Endothelial cell of umbilical vein (primary cell): ENCODE data around the gene MAP1LC3C. TPM values are rescaled to one million over a fixed set of nuclear protein-coding genes. Genes with fewer than 3 reads are reported as not detected.

Experiments
- BruUV-seq: library from RNA; stranded (reverse); fragments of 400-500 nt; replicated peaks from 2 replicates; lab custom pipeline; 2021; lab: Mats Ljungman, UMichigan
- CTCF ChIA-PET: fragments of 300-600, 350-600 bp; sonication (Branson Sonifier 250); formaldehyde crosslinking; loops from one replicate; lab custom pipeline; 2021; ENCODE audit warnings: antibody characterized with exemption, inconsistent platforms; lab: Charles Lee
- POLR2A ChIA-PET: fragments of 300-600, 350-600 bp; sonication (Branson Sonifier 250); formaldehyde crosslinking; loops from one replicate; lab custom pipeline; 2021; ENCODE audit warnings: antibody characterized with exemption, inconsistent platforms; lab: Charles Lee
- DNase-seq: peaks from one replicate; pipeline ENCODE4 v3.0.0-alpha.2; 2011; ENCODE audit warnings: low read depth, low spot score
- FAIRE-seq: peaks from 2 replicates; lab custom pipeline; 2011; peaks lifted over from hg19 to GRCh38; lab: Jason Lieb, UNC
- H2AFZ ChIP-seq: 2 replicates; pipeline ENCODE4 v1.6.0; 2012; ENCODE audit warnings: low read depth, low read length, control low read depth, inconsistent platforms
- H3K27ac ChIP-seq: 2 replicates; pipeline ENCODE4 v1.5.1; 2011; ENCODE audit warnings: low read depth, mild to moderate bottlenecking, control low read depth, low read length, moderate library complexity; ENCODE audit not compliant: insufficient read depth
- H3K27me3 ChIP-seq, 2 experiments: 2 replicates each; pipeline versions ENCODE4 v1.6.0 to v1.6.1; 2011; ENCODE audit warnings: low read length in 2 of 2, mixed read lengths in 1 of 2; ENCODE audit not compliant: control insufficient read depth in 2 of 2, insufficient read depth in 2 of 2
- H3K36me3 ChIP-seq, 2 experiments: 2 replicates in 1 of 2; 3 replicates in 1 of 2; pipeline ENCODE4 v1.5.1; 2011; ENCODE audit warnings: low read length in 2 of 2, mild to moderate bottlenecking in 1 of 2, moderate library complexity in 1 of 2; ENCODE audit not compliant: control insufficient read depth in 2 of 2, insufficient read depth in 2 of 2; ENCODE audit errors: extremely low read depth in 1 of 2
- H3K4me1 ChIP-seq: 3 replicates; pipeline ENCODE4 v1.5.1; 2011; ENCODE audit warnings: mild to moderate bottlenecking, low read length; ENCODE audit not compliant: control insufficient read depth, insufficient read depth; ENCODE audit errors: extremely low read depth
- H3K4me2 ChIP-seq: 2 replicates; pipeline ENCODE4 v1.6.1; 2011; ENCODE audit warnings: low read length, control low read depth, mixed read lengths; ENCODE audit not compliant: insufficient read depth
- H3K4me3 ChIP-seq, 3 experiments: fragments of 200-600 bp in 1 of 3; sonication (generic), shearing (Covaris generic) in 1 of 3; replicated peaks in 1 of 3; 2 replicates each; pipeline ENCODE4 v1.5.1; 2011 to 2016; ENCODE audit warnings: control low read depth in 3 of 3, low read length in 3 of 3, mild to moderate bottlenecking in 2 of 3, inconsistent platforms in 1 of 3, low read depth in 1 of 3, moderate library complexity in 1 of 3; ENCODE audit not compliant: insufficient read depth in 1 of 3
- H3K79me2 ChIP-seq: 2 replicates; pipeline ENCODE4 v1.6.0; 2012; ENCODE audit warnings: low read length, inconsistent platforms; ENCODE audit not compliant: control insufficient read depth, insufficient read depth
- H3K9ac ChIP-seq: replicated peaks from 2 replicates; pipeline ENCODE3; 2011; ENCODE audit warnings: low read length, control low read depth; ENCODE audit not compliant: insufficient read depth; ENCODE audit errors: extremely low read depth
- H3K9me1 ChIP-seq: replicated peaks from 3 replicates; pipeline ENCODE4 v1.6.0; 2011; ENCODE audit warnings: mild to moderate bottlenecking, low read length; ENCODE audit not compliant: control insufficient read depth, insufficient read depth; ENCODE audit errors: extremely low read depth
- H3K9me3 ChIP-seq: replicated peaks from 2 replicates; pipeline ENCODE4 v1.5.1; 2012; ENCODE audit warnings: low read length, inconsistent platforms; ENCODE audit not compliant: control insufficient read depth, insufficient read depth
- H4K20me1 ChIP-seq: replicated peaks from 2 replicates; pipeline ENCODE3; 2011; ENCODE audit warnings: mild to moderate bottlenecking, low read length; ENCODE audit not compliant: control insufficient read depth, insufficient read depth; ENCODE audit errors: extremely low read depth
- EZH2 ChIP-seq: IDR thresholded peaks from 2 replicates; pipeline ENCODE4 v1.6.1; 2012; ENCODE audit warnings: borderline replicate concordance, low read depth, mild to moderate bottlenecking, moderate library complexity, low read length, inconsistent platforms; ENCODE audit not compliant: severe bottlenecking
- FOS ChIP-seq: IDR thresholded peaks from 2 replicates; pipeline ENCODE4 v1.6.1; 2011; ENCODE audit warnings: mild to moderate bottlenecking, low read length, moderate library complexity, borderline replicate concordance; ENCODE audit not compliant: insufficient read depth
- GATA2 ChIP-seq: IDR thresholded peaks from 2 replicates; pipeline ENCODE4 v1.7.0; 2011; ENCODE audit warnings: low read depth, mild to moderate bottlenecking, moderate library complexity, mixed read lengths, low read length; ENCODE audit not compliant: insufficient read length, insufficient read depth
- JUN ChIP-seq: IDR thresholded peaks from 2 replicates; pipeline ENCODE4 v1.6.1; 2011; ENCODE audit warnings: borderline replicate concordance, low read depth; ENCODE audit not compliant: insufficient read length, insufficient read depth
- MYC ChIP-seq: IDR thresholded peaks from one replicate; pipeline ENCODE4 v1.6.1; 2011; ENCODE audit warnings: mild to moderate bottlenecking, low read depth, low read length
- POLR2A ChIP-seq: IDR thresholded peaks from 2 replicates; pipeline ENCODE4 v1.6.1; 2012; ENCODE audit warnings: low read depth, mild to moderate bottlenecking, control low read depth, low read length
- POLR2AphosphoS5 ChIP-seq: IDR thresholded peaks from 2 replicates; pipeline ENCODE4 v1.6.1; 2012; ENCODE audit warnings: low read depth, mild to moderate bottlenecking, control low read depth, low read length, moderate library complexity; ENCODE audit not compliant: insufficient read depth
- dilution Hi-C: fragments of 300-500 bp; cut with MboI; formaldehyde crosslinking; loops from one replicate; pipeline ENCODE4 v1.15.0; 2019; ENCODE audit warnings: low sequenced_read_pairs; ENCODE audit not compliant: extremely low pct_ligation_motif_present
- intact Hi-C: fragments of 100-400 bp; cut with micrococcal nuclease; formaldehyde crosslinking; loops from one replicate; pipeline ENCODE4 v1.10.0; 2022
- polyA plus RNA-seq, 4 experiments: library from polyadenylated mRNA; depleted of rRNA in 3 of 4; stranded (reverse) in 3 of 4; unstranded in 1 of 4; fragments of >200 nt; gene quantifications; 2 replicates each; pipeline versions ENCODE4 v1.2.1 to v1.2.3, GENCODE V29; 2011 to 2012; ENCODE audit warnings: missing spikeins in 1 of 4
- total RNA-seq: library from RNA; stranded (reverse); gene quantifications from 2 replicates; pipeline ENCODE4 v1.2.3, GENCODE V29; 2021
- TF ChIP-seq, protein P1 (sequence below), 2 donors: IDR thresholded peaks; 1 replicate in 1 of 2; 2 replicates in 1 of 2; pipeline ENCODE4 v1.5.1; 2011; ENCODE audit warnings: low read length in 2 of 2, mild to moderate bottlenecking in 2 of 2, moderate library complexity in 2 of 2, control low read depth in 1 of 2, inconsistent platforms in 1 of 2, low read depth in 1 of 2; ENCODE audit not compliant: insufficient read depth in 1 of 2; ENCODE audit errors: extremely low read depth in 1 of 2

The MAP1LC3C gene
- total and polyA plus RNA-seq, 2 donors (not counting 3 experiments of a cell fraction or from before 2014, with no cell fraction given): not detected

DNA sequence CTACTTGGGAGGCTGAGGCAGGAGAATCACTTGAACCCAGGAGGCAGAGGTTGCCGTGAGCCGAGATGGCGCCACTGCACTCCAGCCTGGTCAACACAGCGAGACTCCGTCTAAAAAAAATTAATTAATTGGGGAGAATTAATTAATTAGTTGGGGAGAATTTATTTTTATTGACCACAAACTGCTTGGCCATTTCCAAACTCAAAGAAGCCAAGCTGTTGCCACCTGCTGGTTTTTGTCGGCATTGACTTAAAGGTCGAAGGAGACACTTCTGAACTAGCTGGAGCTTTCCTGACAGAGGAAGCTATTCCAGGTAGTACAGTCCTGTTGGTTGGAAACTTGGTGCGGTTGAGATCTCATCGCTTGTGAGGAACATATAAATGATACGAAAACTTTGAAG lies 13.1 kb downstream of the MAP1LC3C start:
- no peaks in the 10 kb centered on the region for H3K79me2 ChIP-seq
- H4K20me1 ChIP-seq: no peaks in the 10 kb centered on the region
- H3K4me2 ChIP-seq: no peak overlapping the region
- CTCF ChIA-PET: interaction anchor here (0.7 to 3.0 kb wide), 12 partner anchors 9 to 453 kb away, joined by 3 to 24 read pairs (median 4); partner anchors contain the start of genes KMO and MAP1LC3C
- POLR2A ChIA-PET: no interaction called here
- FAIRE-seq (peak; percentile 64), DNase-seq (peak; percentile 31)
- no peak overlapping the region for H2AFZ ChIP-seq
- no peak overlapping the region for H3K27ac ChIP-seq
- TF ChIP-seq, protein P1, sequence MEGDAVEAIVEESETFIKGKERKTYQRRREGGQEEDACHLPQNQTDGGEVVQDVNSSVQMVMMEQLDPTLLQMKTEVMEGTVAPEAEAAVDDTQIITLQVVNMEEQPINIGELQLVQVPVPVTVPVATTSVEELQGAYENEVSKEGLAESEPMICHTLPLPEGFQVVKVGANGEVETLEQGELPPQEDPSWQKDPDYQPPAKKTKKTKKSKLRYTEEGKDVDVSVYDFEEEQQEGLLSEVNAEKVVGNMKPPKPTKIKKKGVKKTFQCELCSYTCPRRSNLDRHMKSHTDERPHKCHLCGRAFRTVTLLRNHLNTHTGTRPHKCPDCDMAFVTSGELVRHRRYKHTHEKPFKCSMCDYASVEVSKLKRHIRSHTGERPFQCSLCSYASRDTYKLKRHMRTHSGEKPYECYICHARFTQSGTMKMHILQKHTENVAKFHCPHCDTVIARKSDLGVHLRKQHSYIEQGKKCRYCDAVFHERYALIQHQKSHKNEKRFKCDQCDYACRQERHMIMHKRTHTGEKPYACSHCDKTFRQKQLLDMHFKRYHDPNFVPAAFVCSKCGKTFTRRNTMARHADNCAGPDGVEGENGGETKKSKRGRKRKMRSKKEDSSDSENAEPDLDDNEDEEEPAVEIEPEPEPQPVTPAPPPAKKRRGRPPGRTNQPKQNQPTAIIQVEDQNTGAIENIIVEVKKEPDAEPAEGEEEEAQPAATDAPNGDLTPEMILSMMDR (IDR thresholded peaks at IDR 0.05; ENCODE audit: extremely low read depth in 1 of 2, insufficient read depth in 1 of 2, low read depth in 1 of 2, low read length in 2 of 2): peak; percentile 25 to 37
- TF ChIP-seq MYC (no peak), JUN (no peak)
- no peaks in the 10 kb centered on the region for H3K27me3 ChIP-seq
- dilution Hi-C loops: no loop called here
- no peak overlapping the region for H3K4me3 ChIP-seq
- no peak overlapping the region for H3K9ac ChIP-seq
- intact Hi-C loops: loop anchor here (1.0 kb wide), 3 partner anchors 89 to 453 kb away; partner anchors contain the start of gene KMO
- no peaks in the 10 kb centered on the region for H3K9me3 ChIP-seq
- no peaks in the 10 kb centered on the region for H3K4me1 ChIP-seq
- H3K9me1 ChIP-seq: no peaks in the 10 kb centered on the region
- no TSS peak for BruUV-seq
- no peaks in the 10 kb centered on the region for H3K36me3 ChIP-seq

DNA sequence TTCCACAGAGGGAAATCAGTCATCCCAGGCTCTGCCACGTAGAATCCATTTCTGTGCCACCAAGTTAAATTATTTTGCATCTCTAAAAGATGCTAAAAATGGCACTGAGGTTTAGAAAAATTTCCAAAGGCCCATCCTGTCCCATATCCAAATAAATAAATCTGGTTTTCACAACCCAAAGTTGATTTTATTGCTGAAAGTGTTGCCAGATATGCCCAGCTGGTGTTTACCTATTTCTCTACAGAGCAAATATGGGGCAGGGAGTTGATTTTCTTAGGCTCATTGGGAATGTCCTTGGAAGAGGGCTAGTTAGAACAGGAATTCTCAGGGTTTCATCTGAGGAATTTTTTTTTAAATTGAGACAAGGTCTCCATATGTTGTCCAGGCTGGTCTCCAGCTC lies 19.0 kb downstream of the MAP1LC3C start:
- no peaks in the 10 kb centered on the region for H4K20me1 ChIP-seq
- H3K9ac ChIP-seq: no peak overlapping the region
- no peak overlapping the region for H3K27ac ChIP-seq
- ChIA-PET CTCF (interaction anchor here (0.6 kb wide), 1 partner anchor 54 kb away, joined by 4 read pairs; no protein-coding TSS in a partner anchor), POLR2A (no interaction called here)
- intact Hi-C loops: no loop called here
- H3K27me3 ChIP-seq: no peaks in the 10 kb centered on the region
- H3K9me3 ChIP-seq: no peaks in the 10 kb centered on the region
- no peak overlapping the region for H3K4me3 ChIP-seq
- no peaks in the 10 kb centered on the region for H3K4me1 ChIP-seq
- dilution Hi-C loops: no loop called here
- H3K9me1 ChIP-seq: no peaks in the 10 kb centered on the region
- H2AFZ ChIP-seq: no peak overlapping the region
- DNase-seq (no peak), FAIRE-seq (no peak)
- no TSS peak for BruUV-seq
- no peaks in the 10 kb centered on the region for H3K79me2 ChIP-seq
- TF ChIP-seq POLR2A (no peak), GATA2 (no peak), POLR2AphosphoS5 (no peak), FOS (no peak), MYC (no peak), EZH2 (no peak)
- TF ChIP-seq, protein P1 (IDR thresholded peaks at IDR 0.05; ENCODE audit: extremely low read depth in 1 of 2, insufficient read depth in 1 of 2, low read depth in 1 of 2, low read length in 2 of 2): no peak
- no peak overlapping the region for H3K4me2 ChIP-seq
- H3K36me3 ChIP-seq: no peaks in the 10 kb centered on the region
